Spleen (tissue), 7 donors: ENCODE results near the gene KCMF1.

Source experiments
- CTCF ChIP-seq, 11 experiments: fragments of 200-600 bp in 7 of 11; fragments of 450-650 bp in 4 of 11; sonication (generic) in 4 of 11; IDR thresholded peaks in 8 of 11; conservative IDR thresholded peaks in 3 of 11; 1 replicate in 7 of 11; 2 replicates in 4 of 11; pipeline versions ENCODE4 v1.4.0 to v1.8.0; 2016 to 2021; ENCODE audit warnings: antibody characterized with exemption in 11 of 11, inconsistent platforms in 4 of 11, mild to moderate bottlenecking in 1 of 11
- POLR2A ChIP-seq, 3 donors: fragments of 450-650 bp; IDR thresholded peaks; one replicate each; pipeline ENCODE4 v1.5.1; 2017; ENCODE audit warnings: antibody characterized with exemption in 3 of 3, mild to moderate bottlenecking in 1 of 3
- POLR2AphosphoS5 ChIP-seq, 3 donors: sonication (generic); formaldehyde crosslinking; IDR thresholded peaks; one replicate each; pipeline ENCODE4 v1.5.1; 2017; ENCODE audit warnings: antibody characterized with exemption in 3 of 3
- donor health status: DM: no; HTN: no; CAD: no; lungs with moderate emphysema.
- donor health status: DM: no; HTN: no; CAD: no.
- donor health status: DM: no; HTN: no; CAD: no.

GRCh38 chr2:84996909-84997308 lies 25.9 kb downstream of the KCMF1 start:
- TF ChIP-seq POLR2A (IDR thresholded peaks at IDR 0.05): no peak
- TF ChIP-seq CTCF (IDR thresholded peaks at IDR 0.05 in 8 of 11, conservative IDR thresholded peaks at IDR 0.05 in 3 of 11): no peak
- no peak for TF ChIP-seq POLR2AphosphoS5 (IDR thresholded peaks at IDR 0.05)
